Measurements from ENCODE around the gene NR4A3.

- TF ChIP-seq POLR2A (IDR thresholded peaks at IDR 0.05), result no peak
- no peak for TF ChIP-seq CTCF (IDR thresholded peaks at IDR 0.05)
Observed at GRCh38 chr9:99801775-99802174, 19.9 kb upstream of the NR4A3 start.

All from heart left ventricle (tissue), 13 donors.